DMS153 treated with DMSO at 0.1 percent for 48 hours (cell line): ENCODE results near the gene TOLLIP.

Source experiments
- DNase-seq: peaks from one replicate; lab custom pipeline; 2025; ENCODE audit not compliant: unreplicated experiment; lab: John Stamatoyannopoulos, UW

Gene TOLLIP

GRCh38 chr11:1234054-1234720 is 75.2 kb downstream of the TOLLIP start:
- DNase-seq: no peak

- no peak for DNase-seq
Measured at GRCh38 chr11:1233351-1234053, 75.9 kb downstream of the TOLLIP start.

- DNase-seq: no peak
Measured at GRCh38 chr11:1232883-1233321, 76.5 kb downstream of the TOLLIP start.

- no peak for DNase-seq
Measured at GRCh38 chr11:1232021-1232882, 77.2 kb downstream of the TOLLIP start.

GRCh38 chr11:1231396-1232020 is 77.9 kb downstream of the TOLLIP start:
- DNase-seq: no peak

- DNase-seq: no peak
Measured at GRCh38 chr11:1230456-1231395, 78.7 kb downstream of the TOLLIP start.

GRCh38 chr11:1230121-1230455 is 79.3 kb downstream of the TOLLIP start:
- DNase-seq: no peak

GRCh38 chr11:1229471-1230120 is 79.8 kb downstream of the TOLLIP start:
- no peak for DNase-seq

- no peak for DNase-seq
Measured at GRCh38 chr11:1228921-1229451, 80.4 kb downstream of the TOLLIP start.

GRCh38 chr11:1228101-1228821 is 81.2 kb downstream of the TOLLIP start:
- DNase-seq: no peak

GRCh38 chr11:1227551-1228100 is 81.8 kb downstream of the TOLLIP start:
- DNase-seq: no peak

- no peak for DNase-seq
Measured at GRCh38 chr11:1226986-1227550, 82.4 kb downstream of the TOLLIP start.

- DNase-seq: no peak
Measured at GRCh38 chr11:1226226-1226985, 83.0 kb downstream of the TOLLIP start.

- DNase-seq: no peak
Measured at GRCh38 chr11:1225386-1226225, 83.8 kb downstream of the TOLLIP start.

GRCh38 chr11:1224491-1225385 is 84.7 kb downstream of the TOLLIP start:
- no peak for DNase-seq
